NCI-H1417 treated with DMSO at 0.1 percent for 48 hours (cell line): Measurements from ENCODE around the gene SERPINA5.

Source experiments
- DNase-seq: peaks from one replicate; lab custom pipeline; 2025; lab: John Stamatoyannopoulos, UW

Gene SERPINA5

GRCh38 chr14:94548999-94549985 lies 31.9 kb upstream of the SERPINA5 start:
- DNase-seq: no peak

- no peak for DNase-seq
Observed at GRCh38 chr14:94550041-94550440, 31.2 kb upstream of the SERPINA5 start.

GRCh38 chr14:94555991-94556390 lies 25.2 kb upstream of the SERPINA5 start:
- DNase-seq: no peak

- no peak for DNase-seq
Observed at GRCh38 chr14:94557327-94557726, 23.9 kb upstream of the SERPINA5 start.

- no peak for DNase-seq
Observed at GRCh38 chr14:94558842-94559241, 22.4 kb upstream of the SERPINA5 start.

GRCh38 chr14:94559638-94560290 lies 21.5 kb upstream of the SERPINA5 start:
- DNase-seq: no peak

- no peak for DNase-seq
Observed at GRCh38 chr14:94560291-94560665, 20.9 kb upstream of the SERPINA5 start.

- DNase-seq: no peak
Observed at GRCh38 chr14:94560751-94561655, 20.2 kb upstream of the SERPINA5 start, which contains the start of gene SERPINA4. TSS of gene SERPINA4 (plus strand) at chr14:94561442. CDS start at chr14:94563483, 2,041 bp downstream.

- no peak for DNase-seq
Observed at GRCh38 chr14:94561656-94562010, 19.6 kb upstream of the SERPINA5 start.

- no peak for DNase-seq
Observed at GRCh38 chr14:94562022-94562421, 19.2 kb upstream of the SERPINA5 start.

GRCh38 chr14:94562941-94563883 lies 18.0 kb upstream of the SERPINA5 start:
- no peak for DNase-seq

- DNase-seq: no peak
Observed at GRCh38 chr14:94564381-94564780, 16.8 kb upstream of the SERPINA5 start.

GRCh38 chr14:94568186-94568585 lies 13.0 kb upstream of the SERPINA5 start:
- no peak for DNase-seq

GRCh38 chr14:94569381-94570001 lies 11.7 kb upstream of the SERPINA5 start:
- no peak for DNase-seq

GRCh38 chr14:94570002-94570400 lies 11.2 kb upstream of the SERPINA5 start:
- no peak for DNase-seq

GRCh38 chr14:94570440-94570839 lies 10.8 kb upstream of the SERPINA5 start:
- no peak for DNase-seq

GRCh38 chr14:94571395-94571794 lies 9.8 kb upstream of the SERPINA5 start:
- DNase-seq: no peak

GRCh38 chr14:94571950-94572349 lies 9.3 kb upstream of the SERPINA5 start:
- no peak for DNase-seq

GRCh38 chr14:94572637-94573303 lies 8.5 kb upstream of the SERPINA5 start:
- DNase-seq: no peak
